Hepatic stellate cell (primary cell): ENCODE results near the gene CPE.

Experiments
- DNase-seq: peaks from one replicate; pipeline ENCODE4 v3.0.0; 2011; ENCODE audit warnings: low spot score

The CPE gene

DNA sequence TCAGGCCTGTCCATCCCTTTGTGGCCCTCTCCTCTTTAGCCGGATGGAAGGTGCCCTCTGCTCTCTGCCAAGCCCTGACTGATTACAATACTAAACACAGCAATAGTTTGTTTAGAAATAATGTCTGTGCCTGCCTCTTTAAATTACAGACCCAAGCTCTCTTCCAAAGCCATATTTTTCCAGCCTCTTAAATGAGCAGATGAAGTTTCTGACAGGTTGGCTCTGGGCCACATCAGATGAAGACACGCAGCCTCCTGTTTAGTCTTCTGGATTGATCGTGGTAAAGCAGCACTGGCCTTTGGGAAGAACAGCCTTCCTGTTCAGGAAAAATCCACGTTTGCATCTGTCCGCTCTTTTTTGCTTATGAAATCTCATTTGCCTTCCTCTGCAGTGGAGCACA, 133.6 kb downstream of the CPE start:
- no peak for DNase-seq

DNA sequence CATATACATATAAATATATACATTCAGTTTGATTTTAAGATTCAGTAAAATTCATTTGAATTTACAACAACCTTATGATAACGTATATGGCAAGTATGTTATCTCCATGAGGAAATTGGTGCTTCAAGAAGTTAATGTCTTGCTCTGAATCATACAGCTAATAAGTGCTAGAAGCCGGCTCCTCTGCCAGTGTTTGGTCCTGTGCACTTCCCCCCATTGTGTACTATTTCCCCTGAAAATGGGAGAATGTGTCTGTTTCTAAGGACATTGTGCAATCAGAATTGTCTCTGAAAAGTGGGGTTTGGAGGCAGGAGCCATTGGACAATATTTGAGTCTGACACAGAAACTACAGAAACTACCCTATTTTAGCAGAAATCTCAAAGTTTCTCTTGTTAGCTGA, 135.9 kb downstream of the CPE start:
- no peak for DNase-seq

DNA sequence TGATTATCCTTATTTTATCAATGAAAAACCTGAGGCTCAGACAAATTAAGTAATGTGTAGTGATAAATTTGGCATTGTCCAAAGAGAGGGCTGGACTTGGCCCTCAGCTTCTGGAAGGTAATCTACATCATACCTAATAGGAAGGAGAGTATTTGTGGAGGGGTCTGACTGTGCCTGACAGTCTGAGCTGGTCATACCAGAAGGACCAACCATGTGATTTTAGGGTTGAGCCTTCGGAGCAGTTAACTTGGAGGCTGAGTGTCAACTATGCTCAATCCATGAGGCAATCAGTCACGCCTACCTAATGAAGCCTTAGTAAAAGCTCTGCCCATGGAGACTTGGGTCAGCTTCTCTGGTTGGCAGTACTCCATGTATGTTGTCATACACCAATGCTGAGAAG, 136.4 kb downstream of the CPE start:
- DNase-seq: no peak

DNA sequence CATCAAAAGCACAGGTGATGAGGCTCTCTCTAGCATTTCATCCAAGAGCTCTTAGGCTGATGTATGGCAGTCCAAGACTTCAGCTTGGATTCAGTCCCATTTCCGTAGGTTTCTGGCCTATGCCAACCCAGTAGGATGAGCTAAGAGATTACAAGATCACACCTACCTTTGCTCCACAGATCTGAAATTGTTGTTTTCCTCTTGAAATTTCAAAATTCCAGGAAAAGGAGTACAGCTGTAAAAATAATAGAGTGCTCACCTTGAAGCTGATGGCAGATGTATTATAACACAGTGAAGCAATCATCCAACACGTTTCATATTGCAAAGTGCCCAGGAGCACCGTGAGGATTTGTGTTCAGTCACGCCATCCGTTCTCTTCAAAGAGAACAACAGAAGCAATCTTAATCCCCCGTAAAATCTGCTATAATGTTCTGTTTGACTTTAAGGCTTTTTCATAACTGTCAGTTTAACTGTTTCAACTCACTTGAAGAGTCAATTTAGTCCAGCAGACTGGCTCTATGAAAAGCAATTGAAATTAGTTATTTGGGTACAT, 137.5 kb downstream of the CPE start:
- no peak for DNase-seq

DNA sequence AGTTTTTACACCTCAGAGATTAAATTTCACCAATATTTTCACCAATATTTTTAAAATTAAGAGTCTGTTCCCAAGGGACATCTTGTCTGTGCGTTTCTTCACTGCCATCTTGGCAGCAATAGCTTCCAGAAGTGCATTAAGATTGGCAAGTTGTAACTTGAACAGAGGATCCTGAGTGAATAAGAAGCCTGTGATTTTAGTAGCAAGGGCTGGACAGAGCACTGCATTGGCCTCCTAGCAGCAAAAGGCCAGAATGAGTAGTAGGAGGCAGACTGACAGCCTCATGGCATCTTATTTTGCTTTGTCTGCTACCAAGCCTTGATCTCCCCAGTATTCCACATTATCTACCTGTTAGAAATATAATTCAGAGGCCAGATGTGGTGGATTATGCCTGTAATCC, 138.4 kb downstream of the CPE start:
- no peak for DNase-seq

DNA sequence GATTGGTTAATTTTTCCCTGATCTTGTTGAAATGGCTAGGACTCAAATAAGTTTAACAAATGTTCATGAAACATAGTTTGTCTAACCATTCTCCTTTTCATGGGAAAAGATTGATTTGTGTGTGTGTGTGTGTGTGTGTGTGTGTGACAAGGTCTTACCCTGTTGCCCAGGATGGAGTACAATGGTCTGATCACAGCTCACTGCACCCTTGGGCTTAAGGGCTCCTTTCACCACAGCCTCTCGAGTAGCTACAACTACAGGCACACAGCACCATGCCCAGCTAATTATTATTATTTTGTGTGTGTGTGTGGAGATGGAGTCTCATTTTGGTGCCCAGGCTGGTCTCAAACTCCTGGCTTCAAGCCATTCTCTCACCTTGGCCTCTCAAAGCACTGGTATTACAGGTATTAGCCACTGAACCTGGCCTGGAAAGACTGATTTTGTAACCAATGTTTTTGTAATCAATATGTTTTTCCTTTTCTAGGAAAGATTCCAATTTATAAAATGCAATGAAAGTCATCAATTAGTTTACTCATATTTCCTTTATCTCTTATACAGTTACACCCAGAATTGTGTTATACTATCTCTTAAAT, 139.3 kb downstream of the CPE start:
- no peak for DNase-seq

DNA sequence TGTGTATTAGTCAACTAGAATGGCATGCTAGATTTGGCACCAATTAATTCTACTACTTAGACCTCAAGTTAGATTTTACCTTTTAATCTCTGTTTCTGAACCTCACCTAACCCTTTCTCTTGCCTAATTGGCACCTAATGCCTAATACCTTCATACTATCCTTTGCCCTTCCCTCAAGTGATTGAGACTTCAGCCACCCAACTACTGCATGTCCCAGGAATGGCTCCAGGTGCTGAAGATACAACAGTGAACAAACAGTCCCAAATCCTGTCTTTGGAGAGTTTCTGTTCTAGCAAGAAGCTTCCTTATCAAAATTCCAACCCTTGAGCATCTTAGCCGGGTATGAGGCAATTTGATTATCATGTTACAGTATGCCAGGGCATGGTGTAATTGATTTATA, 139.9 kb downstream of the CPE start:
- DNase-seq: no peak

DNA sequence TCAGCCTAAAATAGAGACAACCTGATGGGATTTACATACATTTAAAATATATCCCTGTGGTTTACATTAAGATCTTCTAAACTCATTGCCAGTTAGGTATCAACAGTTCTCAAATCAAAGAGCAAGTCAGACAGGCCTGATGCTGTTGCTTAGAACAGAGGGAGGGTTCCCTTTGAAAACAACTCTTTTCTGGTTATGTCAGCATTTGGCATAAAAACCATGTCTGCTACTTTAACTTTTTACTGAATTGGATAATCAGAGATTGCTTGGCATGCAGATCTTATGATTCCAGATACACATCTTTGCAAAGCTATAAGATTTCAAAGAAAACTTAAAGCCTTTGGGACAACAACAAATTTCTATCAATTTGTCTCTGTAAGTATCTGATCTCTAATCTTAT, 140.8 kb downstream of the CPE start:
- no peak for DNase-seq

DNA sequence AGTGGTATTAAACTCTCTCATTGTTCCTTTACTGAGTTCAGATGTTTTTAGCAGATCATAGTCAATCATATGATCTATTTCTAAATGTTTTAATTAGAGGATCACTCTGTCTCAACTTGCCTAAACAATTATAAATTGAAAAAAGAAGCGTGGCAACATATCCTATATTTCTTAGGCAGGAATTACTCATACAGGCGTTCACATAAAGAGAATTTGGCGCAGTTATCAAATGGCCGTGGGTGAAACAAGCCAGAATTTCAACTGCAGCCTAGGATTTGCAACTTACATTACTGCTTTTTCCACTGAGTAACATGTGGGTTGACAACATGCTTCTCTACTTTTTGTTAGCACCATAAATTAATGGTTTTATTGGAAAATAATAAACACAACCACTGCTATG, 141.3 kb downstream of the CPE start:
- DNase-seq: no peak

DNA sequence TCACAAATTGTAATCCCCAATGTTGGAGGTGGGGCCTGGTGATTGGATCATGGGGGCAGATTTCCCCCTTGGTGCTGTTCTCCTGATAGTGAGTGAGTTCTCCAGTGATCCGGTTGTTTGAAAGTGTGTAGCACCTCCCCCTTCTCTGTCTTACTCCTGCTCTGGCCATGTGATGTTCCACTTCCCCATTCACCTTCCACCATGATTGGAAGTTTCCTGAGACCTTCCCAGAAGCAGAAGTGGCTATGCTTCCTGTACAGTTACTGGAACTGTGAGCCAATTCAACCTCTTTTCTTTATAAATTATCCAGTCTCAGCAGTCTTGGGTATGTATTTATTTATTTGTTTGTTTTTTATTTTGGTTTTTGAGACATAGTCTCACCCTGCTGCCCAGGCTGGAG, 143.2 kb downstream of the CPE start:
- DNase-seq: no peak

DNA sequence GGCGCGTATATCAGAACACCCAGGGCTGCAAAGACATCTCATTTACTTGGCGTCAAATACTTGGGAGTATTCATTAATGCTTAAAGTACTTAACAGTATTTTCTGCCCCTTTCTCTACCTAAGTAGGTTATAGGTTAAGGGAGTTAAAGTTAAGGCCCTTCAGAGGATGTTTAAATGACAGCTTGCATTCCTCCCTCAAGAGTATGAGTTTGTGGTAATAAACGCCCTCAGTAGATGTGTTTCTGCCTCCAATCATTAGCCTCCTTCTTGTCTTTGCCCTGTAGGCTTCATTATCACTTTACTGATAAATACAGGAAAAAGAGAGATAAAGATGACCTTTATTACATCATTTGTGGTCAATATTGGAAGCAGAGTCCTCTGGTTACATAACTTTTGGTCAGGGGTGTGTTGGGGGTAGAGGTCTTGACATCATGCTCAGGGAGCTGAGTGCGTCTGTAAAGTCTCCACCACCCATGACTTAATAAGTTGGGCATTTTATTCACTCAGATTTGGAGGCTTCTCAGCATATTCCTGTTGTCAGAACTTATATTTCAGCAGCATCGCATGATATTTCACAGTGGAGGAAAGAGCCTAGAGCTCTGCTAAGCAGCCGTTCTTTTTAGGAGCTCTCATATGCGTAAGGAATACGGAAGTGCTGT, 145.9 kb downstream of the CPE start:
- DNase-seq: no peak

DNA sequence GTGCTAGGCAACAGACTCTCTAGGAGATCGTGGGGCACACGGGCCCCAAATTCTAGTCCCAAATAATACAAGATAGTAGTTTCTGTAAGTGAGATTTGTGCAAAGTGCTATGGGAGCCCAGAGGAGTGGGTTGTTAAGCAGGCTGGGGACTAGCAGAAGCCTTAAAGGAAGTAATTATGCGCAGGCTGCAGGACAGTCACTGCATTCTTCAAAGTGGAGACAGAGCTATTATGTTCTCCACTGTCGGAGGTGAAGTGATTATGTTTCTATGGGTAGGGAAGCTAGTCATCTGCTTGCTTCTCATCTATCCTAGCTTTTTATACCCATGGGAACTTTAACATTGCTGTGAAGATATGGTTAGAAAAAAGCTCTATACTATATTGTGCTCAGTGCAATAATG, 154.2 kb downstream of the CPE start:
- no peak for DNase-seq

DNA sequence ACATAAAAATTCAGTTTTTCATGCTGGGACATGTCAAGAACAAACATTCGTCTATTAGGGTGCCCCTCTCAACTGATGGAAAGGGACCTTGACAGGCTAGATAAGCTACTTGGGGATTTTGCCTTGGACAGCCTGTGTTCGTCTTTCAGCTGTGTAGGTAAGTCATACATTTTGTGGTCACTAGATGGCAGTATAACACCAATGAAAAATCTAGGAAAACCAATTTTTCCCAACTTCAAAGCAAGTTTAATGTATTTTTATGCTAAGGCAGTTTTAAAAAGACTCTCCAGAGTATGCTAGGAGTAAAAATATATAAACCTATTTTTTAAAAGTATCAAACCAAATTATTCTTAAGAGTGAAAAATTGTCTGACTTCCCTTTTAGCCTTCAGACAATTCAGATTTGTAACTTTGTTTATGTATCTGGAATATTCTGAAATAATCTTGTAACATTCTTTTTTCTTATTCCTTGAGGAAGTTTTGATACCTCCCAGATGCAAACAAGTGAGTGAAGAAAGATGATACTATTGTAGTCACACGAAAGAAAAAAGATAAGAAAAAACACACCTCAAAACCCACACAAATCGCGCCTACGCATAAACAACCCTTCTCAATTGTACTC, 158.3 kb downstream of the CPE start:
- DNase-seq: peak; percentile 16

DNA sequence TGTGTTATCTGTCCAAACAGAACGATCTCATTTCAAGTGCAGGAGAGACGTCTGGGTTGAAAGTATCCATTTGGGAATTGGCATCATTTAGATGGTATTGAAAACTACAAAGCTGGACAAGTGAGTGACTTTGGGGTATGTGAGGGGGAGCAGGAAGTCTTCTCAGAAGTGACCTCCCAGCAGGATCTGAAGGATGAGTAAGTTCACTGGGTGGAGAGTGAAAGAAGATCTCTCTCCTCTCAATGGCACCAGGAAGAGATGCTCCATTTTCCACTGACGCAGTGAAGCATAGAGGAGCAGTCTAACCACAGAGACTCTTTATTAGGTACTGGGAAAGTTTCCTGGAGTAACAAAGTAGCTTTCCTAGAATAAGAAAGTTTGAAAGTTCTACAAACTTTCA, 161.0 kb downstream of the CPE start:
- no peak for DNase-seq

DNA sequence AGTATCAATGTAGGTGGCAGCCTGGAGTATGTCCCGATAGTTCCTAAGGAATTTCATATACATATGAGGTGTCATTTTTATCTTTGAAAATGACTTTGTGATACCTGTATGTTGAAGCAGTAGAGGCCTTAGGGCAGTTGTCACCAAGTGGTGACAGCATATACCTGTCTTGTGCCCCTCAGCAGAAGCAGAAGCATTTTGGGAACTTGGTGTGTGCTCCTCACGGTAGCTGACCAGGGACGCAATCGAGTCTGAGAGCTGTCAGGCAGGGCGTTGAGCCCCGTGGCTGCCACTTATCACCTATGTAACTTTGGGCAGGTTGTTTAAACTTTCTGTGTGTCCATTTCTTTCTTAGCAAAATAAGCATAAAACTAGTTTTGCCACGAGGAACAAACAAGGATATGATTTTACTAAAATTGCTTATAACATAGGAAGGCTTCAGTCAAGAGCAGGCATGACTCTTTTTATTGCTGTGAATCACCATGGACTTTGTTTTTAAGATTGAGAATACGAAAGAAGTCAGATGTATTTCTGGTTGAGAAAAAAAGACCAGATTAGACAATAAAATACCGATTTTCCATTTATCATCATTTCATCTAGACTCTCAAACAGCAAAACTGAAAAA, 161.5 kb downstream of the CPE start:
- no peak for DNase-seq

DNA sequence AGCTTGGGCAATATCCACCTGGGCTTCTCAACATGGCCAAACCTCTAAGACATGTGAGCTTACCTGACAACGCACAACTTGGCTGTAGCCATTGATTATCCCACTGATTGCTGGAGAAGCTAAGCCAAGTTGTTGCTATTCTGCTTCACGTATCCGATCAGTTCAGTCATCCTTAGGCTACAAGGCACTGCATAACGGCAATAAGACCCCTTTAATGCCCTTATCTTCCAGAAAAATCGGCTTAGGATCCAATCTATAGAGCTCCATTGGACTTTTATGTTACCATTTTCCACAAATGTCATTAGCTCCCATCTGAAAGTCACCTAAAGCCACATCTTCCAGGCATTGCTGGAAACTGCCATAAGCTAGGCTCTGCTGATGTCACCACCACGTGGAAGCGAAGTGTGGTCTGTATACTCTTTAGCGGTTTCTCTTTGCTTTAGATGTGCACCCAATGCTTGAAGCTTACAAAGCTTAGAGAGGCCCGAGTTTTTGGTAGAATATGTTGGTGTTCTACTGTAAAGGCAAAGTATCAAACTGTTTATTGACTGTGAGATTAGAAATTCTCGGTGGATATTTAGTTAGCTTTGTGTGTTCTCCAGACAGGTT, 163.1 kb downstream of the CPE start:
- DNase-seq: no peak

DNA sequence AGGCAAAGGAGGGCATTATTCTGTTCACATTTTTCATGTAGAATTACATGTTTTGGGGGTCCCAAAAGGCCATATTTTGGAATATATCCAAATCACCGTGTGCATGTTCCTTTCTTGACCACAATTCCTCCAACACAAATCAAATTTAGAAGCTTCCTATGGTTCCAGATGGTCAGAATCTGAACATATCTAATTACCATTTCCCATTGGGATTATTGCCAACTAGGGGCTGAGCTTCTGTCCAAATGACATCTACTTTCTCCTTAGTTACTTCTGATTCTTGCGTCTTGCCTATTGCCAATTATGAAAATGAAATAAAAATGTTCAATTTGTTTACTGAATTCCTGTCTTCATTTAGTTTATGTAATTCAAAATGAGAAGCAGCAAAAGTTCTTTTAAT, 163.7 kb downstream of the CPE start:
- DNase-seq: no peak
